ENCODE results near the gene IGF2R.
"Not testable (repeated sequence)": the region's sequence is repeated elsewhere in the genome, so short reads cannot be mapped to it uniquely, and the experiment has no call there.

Gene IGF2R

GRCh38 chr6:160128125-160128683 lies 159.3 kb downstream of the IGF2R start:
- DNase-seq, result no peak

DNA sequence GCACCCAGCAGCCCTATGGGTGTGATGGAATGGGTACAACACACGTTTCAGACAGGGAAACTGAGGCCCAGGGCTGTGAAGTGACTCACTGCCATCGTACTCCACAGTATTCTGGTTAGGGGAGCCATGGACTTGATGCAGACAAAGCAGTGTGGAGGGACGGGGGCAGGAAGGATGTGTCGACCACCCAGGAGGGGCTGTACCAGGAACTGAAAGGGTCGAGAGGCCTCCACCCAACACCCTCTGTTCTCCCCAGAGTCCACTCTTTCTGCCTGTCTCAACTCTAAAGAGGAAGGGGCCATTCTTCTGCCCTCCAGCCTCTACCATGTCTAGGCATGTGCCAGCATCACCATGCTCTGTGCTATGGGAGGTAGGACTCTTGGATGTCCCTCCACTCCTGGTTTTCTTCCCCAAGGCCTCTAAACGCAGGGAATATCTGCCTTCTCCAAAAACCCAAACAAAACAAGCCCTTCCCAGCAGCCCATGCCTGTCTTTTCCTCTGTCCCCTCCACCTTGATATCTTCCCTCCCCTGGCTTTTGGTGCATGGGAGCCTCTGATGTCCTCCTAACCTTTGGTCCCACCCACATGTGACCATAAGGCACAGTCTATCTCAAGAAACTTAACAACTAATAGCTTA lies 160.1 kb downstream of the IGF2R start:
- DNase-seq, result no peak

DNA sequence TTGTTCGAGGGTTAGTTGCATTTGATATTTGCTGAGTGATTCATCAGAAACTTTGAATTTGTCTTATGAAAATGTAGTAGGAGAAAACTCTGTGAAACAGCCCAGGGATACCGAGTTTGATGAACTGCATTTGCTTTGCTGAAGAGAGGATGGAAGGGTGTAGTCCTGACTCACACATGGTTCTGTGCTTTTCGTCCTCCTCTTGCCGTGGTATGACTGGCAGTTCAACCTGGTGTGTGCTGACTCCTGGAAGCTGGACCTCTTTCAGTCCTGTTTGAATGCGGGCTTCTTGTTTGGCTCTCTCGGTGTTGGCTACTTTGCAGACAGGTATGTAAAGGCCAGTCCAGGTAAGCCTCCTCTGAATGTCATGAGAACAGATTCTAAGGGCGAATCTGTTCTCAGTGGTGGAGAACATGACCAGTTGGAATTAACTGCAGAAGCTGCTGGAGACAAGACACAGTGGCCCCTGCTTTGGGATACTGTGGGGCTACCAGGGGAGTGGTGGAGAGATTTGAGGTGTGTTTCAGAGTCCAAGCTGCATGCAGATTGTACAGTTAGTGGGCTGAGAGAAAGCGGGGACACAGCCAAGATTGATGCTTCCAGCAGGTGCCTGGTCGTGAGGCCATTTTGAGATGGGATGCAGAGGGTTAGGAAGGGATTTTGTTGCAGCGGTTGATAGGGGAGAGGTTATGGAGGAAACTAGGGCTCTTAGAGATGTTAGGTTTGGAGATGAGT lies 161.2 kb downstream of the IGF2R start:
- DNase-seq, result no peak

- no peak for DNase-seq
Measured at GRCh38 chr6:160130729-160131484, 162.0 kb downstream of the IGF2R start.

- DNase-seq, result no peak
Measured at GRCh38 chr6:160131636-160132296, 162.9 kb downstream of the IGF2R start.

DNA sequence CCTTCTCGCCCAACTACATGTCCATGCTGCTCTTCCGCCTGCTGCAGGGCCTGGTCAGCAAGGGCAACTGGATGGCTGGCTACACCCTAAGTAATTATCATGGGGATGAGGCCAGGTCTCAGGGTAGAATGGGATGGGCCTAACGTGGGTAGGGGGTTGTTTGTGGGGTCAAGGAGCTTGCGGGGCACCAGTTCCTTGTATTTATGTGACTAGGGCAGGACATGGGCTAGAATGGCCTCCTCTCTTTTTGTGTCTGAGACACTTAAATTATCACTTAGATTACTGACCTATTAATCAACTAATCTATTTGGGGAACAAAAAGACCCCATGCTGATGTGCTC lies 163.4 kb downstream of the IGF2R start:
- DNase-seq, result no peak

DNA sequence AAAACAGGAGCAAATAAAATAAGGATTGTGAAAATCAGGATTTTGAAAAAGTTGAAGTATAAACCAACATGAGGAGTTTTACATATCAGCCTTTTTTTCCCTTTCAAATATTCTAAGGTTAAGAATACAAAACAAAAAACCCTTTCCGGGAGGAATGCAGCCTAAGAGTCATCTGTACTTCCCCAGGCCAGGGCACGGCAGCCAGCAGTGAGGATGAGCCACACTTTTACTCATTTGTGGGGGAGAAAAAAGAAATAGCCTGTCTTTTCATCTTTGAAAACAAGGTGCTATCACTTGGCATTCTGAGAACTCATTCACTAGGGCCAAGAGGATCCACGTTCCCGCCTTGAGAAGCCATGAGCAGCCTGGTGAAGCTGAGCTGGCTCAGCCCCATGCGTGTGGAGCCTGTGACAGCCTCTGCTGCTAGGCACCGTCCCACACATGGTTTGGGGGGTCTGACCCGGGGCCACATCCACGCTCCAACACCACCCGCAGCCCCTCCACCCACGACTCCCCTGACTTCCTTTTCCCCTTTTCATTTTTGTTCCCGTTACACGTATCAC lies 164.0 kb downstream of the IGF2R start:
- DNase-seq, result no peak

DNA sequence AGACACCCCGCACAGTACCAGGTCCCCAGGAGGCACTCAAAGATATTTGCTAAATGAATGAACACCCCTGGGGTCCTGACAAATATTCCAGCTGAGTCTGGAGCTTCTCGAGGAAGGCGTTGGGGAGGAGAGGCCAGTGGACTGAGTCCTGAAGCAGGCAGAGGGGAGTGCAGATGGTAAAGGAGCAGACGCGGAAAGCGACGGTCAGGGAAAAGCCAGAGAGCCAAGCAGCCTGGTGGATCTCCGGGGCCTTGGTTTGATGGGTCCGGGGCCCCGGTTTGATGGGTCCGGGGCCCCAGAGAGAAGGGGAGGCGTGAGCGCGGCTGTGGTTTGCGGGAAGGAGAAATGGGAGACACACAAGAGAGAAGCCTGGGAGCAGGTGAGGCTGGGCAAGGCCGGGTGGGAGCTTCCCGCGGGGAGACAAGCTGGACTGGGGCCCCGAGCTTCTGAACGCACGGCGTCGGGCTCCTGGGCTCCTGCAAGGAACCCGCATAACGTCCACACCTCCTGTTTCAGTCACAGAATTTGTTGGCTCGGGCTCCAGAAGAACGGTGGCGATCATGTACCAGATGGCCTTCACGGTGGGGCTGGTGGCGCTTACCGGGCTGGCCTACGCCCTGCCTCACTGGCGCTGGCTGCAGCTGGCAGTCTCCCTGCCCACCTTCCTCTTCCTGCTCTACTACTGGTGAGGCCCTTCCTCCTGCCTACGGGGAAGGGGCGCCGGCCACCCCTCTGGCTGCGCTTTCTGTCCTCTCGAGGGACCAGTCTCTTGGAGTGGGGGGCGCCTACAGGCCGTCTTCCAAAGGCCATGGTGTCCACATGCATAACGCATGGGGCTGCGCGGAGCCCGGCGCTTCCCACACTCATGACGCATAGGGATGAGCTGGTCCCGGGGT lies 164.8 kb downstream of the IGF2R start:
- no peak for DNase-seq

DNA sequence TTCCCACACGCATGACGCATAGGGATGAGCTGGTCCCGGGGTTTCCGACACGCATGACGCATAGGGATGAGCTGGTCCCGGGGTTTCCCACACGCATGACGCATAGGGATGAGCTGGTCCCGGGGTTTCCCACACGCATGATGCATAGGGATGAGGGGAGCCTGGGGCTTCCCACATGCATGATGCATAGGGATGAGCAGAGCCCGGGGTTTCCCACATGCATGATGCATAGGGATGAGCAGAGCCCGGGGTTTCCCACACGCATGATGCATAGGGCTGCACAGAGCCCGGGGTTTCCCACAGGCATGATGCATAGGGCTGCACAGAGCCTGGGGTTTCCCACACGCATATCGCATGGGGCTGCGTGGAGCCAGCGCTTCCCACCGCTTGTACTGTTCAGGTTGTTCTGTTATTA lies 165.5 kb downstream of the IGF2R start:
- DNase-seq, result not testable (repeated sequence)

DNA sequence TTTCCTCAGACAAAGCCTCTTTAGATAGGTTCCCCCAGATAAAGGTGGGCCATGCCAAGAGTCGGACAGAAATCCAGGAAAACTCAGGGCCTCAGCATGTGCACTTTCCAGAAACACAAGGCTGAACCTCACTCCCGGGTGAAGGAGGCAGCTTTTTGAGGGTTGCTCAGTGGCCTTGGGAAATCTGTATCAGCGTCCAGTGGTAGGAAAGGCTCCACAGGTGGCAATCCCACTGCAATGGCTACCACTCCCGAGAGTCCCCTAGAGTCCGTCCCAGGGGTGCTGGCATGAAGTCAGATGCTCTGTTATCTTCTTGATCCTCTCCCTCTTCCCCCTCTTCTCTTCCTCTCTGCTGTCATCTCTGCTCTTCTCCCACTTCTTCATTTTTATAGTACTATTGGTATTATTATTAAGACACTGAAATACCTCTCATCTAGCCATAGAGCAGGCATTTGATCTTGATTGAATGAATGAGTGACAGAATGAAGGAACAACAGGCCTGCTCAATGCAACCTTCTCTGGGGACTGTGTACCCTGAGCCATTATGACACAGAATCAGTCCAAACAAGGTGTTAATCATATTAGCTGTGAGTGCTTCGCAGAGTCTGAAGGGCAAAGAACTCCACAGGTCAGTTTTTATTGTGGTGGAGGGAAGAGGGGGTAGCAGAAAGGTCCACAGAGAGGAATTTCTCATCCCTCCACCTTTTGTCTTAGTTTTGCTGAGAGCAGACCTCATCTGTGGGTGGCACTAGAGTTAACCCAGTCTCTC lies 166.1 kb downstream of the IGF2R start:
- no peak for DNase-seq

GRCh38 chr6:160135907-160136655 lies 167.2 kb downstream of the IGF2R start:
- DNase-seq, result no peak

GRCh38 chr6:160137130-160137988 lies 168.5 kb downstream of the IGF2R start:
- no peak for DNase-seq

- no peak for DNase-seq
Measured at GRCh38 chr6:160137989-160138835, 169.3 kb downstream of the IGF2R start.

GRCh38 chr6:160138839-160139419 lies 170.0 kb downstream of the IGF2R start:
- no peak for DNase-seq

DNA sequence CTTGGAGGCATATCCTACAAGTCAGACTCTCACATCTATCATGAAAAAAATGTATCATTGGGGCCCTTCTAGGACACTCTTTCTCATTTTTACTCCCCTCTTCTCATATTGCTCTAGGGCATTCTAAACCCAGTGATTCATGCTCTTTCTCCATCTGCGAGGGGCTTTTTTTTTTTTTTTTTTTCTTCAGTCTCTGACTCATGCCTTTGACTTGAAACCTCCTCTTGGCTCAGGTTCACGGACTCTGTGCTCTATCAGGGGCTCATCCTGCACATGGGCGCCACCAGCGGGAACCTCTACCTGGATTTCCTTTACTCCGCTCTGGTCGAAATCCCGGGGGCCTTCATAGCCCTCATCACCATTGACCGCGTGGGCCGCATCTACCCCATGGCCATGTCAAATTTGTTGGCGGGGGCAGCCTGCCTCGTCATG lies 170.6 kb downstream of the IGF2R start:
- no peak for DNase-seq

GRCh38 chr6:160140493-160140892 lies 171.6 kb downstream of the IGF2R start:
- DNase-seq, result not testable (repeated sequence)

- DNase-seq, result no peak
Measured at GRCh38 chr6:160141001-160141726, 172.3 kb downstream of the IGF2R start.

Measured in NCI-H1417 treated with DMSO at 0.1 percent for 48 hours (cell line).